A673 (cell line): ENCODE data around the gene GPR33. TPM values are rescaled to one million over a fixed set of nuclear protein-coding genes. Genes with fewer than 3 reads are reported as not detected.

Source experiments
- BruUV-seq: library from RNA; stranded (reverse); fragments of 400-500 nt; replicated peaks from 2 replicates; lab custom pipeline; 2021; lab: Mats Ljungman, UMichigan
- CTCF ChIA-PET: fragments of 300-600 bp; sonication (Branson Sonifier 250); formaldehyde crosslinking; loops from one replicate; lab custom pipeline; 2022; ENCODE audit warnings: antibody characterized with exemption; lab: Charles Lee
- POLR2A ChIA-PET: fragments of 300-600 bp; sonication (Branson Sonifier 250); formaldehyde crosslinking; loops from one replicate; lab custom pipeline; 2022; ENCODE audit warnings: antibody characterized with exemption; ENCODE audit not compliant: low non-redundant PET; lab: Charles Lee
- DNase-seq: peaks from one replicate; pipeline ENCODE4 v3.0.0-alpha.2; 2015; ENCODE audit warnings: low spot score
- H3K27ac ChIP-seq: fragments of 200-600 bp; sonication (generic); 2 replicates; pipeline ENCODE4 v1.5.1; 2016; ENCODE audit warnings: mixed run types, low read depth, mild to moderate bottlenecking, mixed read lengths, antibody characterized with exemption, low read length; ENCODE audit not compliant: poor library complexity, severe bottlenecking
- H3K27me3 ChIP-seq: fragments of 200-600 bp; sonication (generic); replicated peaks from 2 replicates; pipeline ENCODE4 v1.6.1; 2017; ENCODE audit warnings: mixed run types, low read depth, mild to moderate bottlenecking, mixed read lengths, antibody characterized with exemption, low read length; ENCODE audit not compliant: insufficient read depth, poor library complexity
- H3K36me3 ChIP-seq: fragments of 200-600 bp; sonication (generic); 2 replicates; pipeline ENCODE4 v1.6.1; 2016; ENCODE audit warnings: mixed run types, mild to moderate bottlenecking, mixed read lengths, antibody characterized with exemption, low read length; ENCODE audit not compliant: insufficient read depth, poor library complexity, severe bottlenecking
- H3K4me1 ChIP-seq: fragments of 200-600 bp; sonication (generic); 2 replicates; pipeline ENCODE4 v1.6.1; 2017; ENCODE audit warnings: mixed run types, mild to moderate bottlenecking, mixed read lengths, antibody characterized with exemption, low read length; ENCODE audit not compliant: insufficient read depth, poor library complexity, severe bottlenecking
- H3K4me3 ChIP-seq: fragments of 200-600 bp; sonication (generic); 2 replicates; pipeline ENCODE4 v1.5.1; 2016; ENCODE audit warnings: low read depth, mixed run types, mild to moderate bottlenecking, mixed read lengths, low read length; ENCODE audit not compliant: poor library complexity, severe bottlenecking
- H3K9me3 ChIP-seq: fragments of 200-600 bp; sonication (generic); 2 replicates; pipeline ENCODE4 v1.6.1; 2016; ENCODE audit warnings: mixed run types, low read depth, mild to moderate bottlenecking, mixed read lengths, antibody characterized with exemption, low read length; ENCODE audit not compliant: poor library complexity, severe bottlenecking
- EZH2 ChIP-seq: fragments of 200-600 bp; sonication (generic); IDR thresholded peaks from 2 replicates; pipeline ENCODE4 v1.6.1; 2017; ENCODE audit warnings: borderline replicate concordance, low read depth, mild to moderate bottlenecking, mixed read lengths, antibody characterized with exemption, low read length; ENCODE audit not compliant: poor library complexity, severe bottlenecking
- intact Hi-C: fragments of 100-400 bp; cut with micrococcal nuclease; formaldehyde crosslinking; loops from one replicate; pipeline ENCODE4 v1.10.0; 2022; ENCODE audit not compliant: unreplicated experiment
- total RNA-seq: library from RNA; stranded (reverse); gene quantifications from 2 replicates; pipeline ENCODE4 v1.2.3, GENCODE V29; 2021
- TF ChIP-seq, protein P1 (sequence below): fragments of 300-800, 200-600 bp; sonication (generic); conservative IDR thresholded peaks from 2 replicates; pipeline ENCODE4 v1.5.1; 2017; ENCODE audit warnings: low read depth, mild to moderate bottlenecking, antibody characterized with exemption, low read length, moderate library complexity, mixed read lengths

GPR33 gene
- total RNA-seq, 1 experiment from 2014 or later, result not detected

DNA sequence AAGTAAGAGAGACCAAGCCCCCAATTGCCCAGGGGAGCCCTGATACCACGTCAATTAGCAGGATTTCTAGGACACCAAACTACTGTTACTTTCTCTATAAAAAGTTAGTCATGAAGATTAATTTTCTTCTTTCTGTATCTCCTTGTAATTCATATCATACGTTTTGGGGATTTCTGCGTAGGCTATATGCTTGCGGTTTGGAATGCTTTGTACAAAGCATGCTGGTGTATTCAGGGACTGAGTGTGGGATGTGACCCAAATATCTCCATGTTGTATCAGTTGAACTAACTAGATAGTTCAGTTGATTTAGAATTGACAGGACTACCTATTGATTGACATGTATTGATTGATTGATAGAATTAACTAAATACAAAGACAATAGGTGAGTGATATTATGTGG lies 7.7 kb downstream of the GPR33 start:
- Histone ChIP-seq H3K27ac (no peak overlapping the region), H3K4me1 (no peaks in the 10 kb centered on the region), H3K4me3 (no peak overlapping the region), H3K27me3 (no peaks in the 10 kb centered on the region), H3K9me3 (no peaks in the 10 kb centered on the region), H3K36me3 (no peaks in the 10 kb centered on the region)
- intact Hi-C loops, result no loop called here
- ChIA-PET CTCF (no interaction called here), POLR2A (no interaction called here)
- no TSS peak for BruUV-seq
- TF ChIP-seq, protein P1, sequence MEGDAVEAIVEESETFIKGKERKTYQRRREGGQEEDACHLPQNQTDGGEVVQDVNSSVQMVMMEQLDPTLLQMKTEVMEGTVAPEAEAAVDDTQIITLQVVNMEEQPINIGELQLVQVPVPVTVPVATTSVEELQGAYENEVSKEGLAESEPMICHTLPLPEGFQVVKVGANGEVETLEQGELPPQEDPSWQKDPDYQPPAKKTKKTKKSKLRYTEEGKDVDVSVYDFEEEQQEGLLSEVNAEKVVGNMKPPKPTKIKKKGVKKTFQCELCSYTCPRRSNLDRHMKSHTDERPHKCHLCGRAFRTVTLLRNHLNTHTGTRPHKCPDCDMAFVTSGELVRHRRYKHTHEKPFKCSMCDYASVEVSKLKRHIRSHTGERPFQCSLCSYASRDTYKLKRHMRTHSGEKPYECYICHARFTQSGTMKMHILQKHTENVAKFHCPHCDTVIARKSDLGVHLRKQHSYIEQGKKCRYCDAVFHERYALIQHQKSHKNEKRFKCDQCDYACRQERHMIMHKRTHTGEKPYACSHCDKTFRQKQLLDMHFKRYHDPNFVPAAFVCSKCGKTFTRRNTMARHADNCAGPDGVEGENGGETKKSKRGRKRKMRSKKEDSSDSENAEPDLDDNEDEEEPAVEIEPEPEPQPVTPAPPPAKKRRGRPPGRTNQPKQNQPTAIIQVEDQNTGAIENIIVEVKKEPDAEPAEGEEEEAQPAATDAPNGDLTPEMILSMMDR, result no peak
- no peak for TF ChIP-seq EZH2
- DNase-seq, result no peak

DNA sequence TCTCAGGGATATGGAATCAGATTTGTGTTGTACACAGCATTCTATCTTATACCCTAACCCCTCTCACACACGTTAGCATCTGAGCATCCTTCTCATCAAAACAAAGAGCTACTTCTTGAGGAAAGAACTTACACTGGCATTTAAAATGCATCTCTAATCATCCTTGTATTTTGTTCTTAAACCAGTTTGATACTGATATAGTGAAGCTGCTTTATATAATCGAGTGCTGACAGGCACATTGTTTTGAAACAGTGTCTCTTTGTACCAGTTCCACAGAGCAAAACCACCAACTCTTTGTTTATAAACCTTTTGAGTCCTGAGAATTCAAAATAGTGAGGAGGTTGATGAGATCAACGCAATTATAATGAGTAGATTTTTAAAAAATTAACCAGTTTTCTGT lies 8.8 kb downstream of the GPR33 start:
- CTCF ChIA-PET, result no interaction called here
- no peaks in the 10 kb centered on the region for H3K27me3 ChIP-seq
- no peak overlapping the region for H3K4me3 ChIP-seq
- TF ChIP-seq, protein P1, result no peak
- no peak for TF ChIP-seq EZH2
- H3K36me3 ChIP-seq, result no peaks in the 10 kb centered on the region
- POLR2A ChIA-PET, result no interaction called here
- BruUV-seq, result no TSS peak
- intact Hi-C loops, result no loop called here
- no peak overlapping the region for H3K27ac ChIP-seq
- no peaks in the 10 kb centered on the region for H3K9me3 ChIP-seq
- no peak for DNase-seq
- no peaks in the 10 kb centered on the region for H3K4me1 ChIP-seq

DNA sequence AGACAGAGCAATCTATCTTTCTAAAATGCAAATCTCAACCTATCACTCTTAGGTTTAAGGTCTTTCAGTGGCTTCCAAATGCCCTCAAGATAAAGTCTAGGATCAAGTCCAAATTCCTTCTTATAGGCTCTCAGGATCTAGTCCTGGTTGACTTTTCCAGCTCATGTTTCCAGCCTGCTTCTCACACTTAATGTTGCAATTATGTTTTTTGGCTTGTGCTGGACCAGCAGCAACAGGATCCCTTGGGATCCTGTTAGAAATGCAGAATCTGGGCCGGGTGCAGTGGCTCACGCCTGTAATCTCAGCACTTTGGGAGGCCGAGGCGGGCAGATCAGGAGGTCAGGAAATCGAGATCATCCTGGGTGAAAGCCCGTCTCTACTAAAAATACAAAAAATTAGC lies 10.6 kb downstream of the GPR33 start:
- POLR2A ChIA-PET, result no interaction called here
- intact Hi-C loops, result no loop called here
- Histone ChIP-seq H3K4me1 (no peaks in the 10 kb centered on the region), H3K36me3 (no peaks in the 10 kb centered on the region), H3K27me3 (no peaks in the 10 kb centered on the region), H3K4me3 (no peak overlapping the region), H3K9me3 (no peaks in the 10 kb centered on the region), H3K27ac (no peak overlapping the region)
- TF ChIP-seq, protein P1, result no peak
- no peak for TF ChIP-seq EZH2
- BruUV-seq, result no TSS peak
- DNase-seq, result no peak
- CTCF ChIA-PET, result no interaction called here
